Activated CD4-positive, CD25-positive, alpha-beta regulatory T cell treated with anti-CD3 and anti-CD28 coated beads, Interleukin-2, amount 50 U/mL, for 16 hours (primary cell): ENCODE data around the gene BLNK.
"Not testable (repeated sequence)": the region's sequence is repeated elsewhere in the genome, so short reads cannot be mapped to it uniquely, and the experiment has no call there.

Source experiments
- DNase-seq: peaks from one replicate; pipeline ENCODE4 v3.0.0-alpha.2; 2020; ENCODE audit warnings: low read depth, low spot score

Gene BLNK

DNA sequence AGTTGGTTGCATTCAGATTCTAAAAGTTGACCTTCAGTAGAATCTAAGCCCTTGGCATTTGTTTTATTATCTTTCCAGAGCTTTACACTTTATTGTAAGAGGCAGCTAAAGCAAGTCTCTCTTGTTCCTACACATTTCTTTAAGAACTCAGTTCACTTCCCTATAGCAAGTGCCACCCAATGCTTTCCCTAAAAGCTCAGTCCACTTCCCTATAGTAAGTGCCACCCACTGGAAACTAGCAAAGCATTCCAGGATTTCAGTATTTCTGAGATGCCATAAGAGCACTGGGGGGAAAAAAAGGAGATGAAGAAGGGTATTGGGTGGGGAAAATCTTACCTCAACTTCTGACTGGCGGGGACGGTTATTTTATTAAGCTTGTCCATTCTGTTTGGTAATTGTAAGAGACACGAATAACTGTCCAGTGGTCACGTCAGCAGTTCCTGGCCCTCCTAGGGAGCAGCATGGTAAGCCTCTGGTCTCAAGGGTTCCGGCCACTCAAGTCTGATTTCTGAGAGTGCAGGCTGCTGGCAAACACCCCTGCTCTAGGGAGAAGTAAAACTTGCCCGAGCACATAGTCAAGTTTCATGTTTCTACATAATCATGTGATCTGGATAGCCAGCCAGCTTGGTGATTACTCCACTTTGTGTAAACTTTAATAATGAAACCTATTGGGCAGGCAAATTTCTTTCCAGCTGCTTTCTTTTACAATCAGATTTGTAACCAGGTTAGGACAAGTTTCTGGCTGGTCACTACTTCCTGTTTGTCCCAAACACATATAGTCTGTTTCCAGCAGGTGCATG lies at the start of gene BLNK:
Gene BLNK, minus strand, starts transcription at position 554 of the 800 bp plus-strand sequence. Its CDS starts 171 bp downstream, at position 383.
- no peak for DNase-seq

DNA sequence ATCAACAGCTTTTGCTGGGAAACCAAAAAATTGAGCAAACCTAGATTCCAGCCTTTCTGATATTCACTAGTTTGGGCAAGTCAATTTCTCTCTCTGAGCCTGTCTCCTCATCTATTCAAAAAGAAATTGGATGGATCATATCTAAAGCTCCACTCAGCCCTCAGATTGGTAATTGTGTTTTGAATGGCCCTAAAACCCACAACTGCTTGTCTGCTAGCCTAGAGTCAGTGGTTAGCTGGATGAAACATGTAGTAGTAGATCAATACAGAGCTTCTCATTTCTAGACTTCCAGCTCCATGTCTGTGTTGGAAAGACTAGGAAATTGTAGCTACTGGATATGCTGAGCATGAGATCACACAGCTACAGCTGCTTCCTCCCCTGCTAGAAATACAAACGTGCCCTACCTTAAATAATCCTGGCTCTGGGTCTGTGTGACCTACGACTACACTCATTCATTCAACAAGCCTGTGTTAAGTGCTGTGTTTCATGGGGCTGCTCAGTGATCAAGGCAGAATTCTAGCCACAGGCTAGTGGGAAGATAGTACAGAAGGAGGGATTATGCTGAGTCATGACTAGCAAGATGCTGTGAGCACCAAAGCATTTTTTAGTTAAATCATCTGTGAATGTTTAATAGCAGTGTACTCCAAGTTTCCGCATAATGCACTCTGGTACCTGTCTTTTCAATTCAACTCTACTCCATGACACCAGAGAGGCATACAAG lies 48.5 kb upstream of the BLNK start:
- DNase-seq: no peak

DNA sequence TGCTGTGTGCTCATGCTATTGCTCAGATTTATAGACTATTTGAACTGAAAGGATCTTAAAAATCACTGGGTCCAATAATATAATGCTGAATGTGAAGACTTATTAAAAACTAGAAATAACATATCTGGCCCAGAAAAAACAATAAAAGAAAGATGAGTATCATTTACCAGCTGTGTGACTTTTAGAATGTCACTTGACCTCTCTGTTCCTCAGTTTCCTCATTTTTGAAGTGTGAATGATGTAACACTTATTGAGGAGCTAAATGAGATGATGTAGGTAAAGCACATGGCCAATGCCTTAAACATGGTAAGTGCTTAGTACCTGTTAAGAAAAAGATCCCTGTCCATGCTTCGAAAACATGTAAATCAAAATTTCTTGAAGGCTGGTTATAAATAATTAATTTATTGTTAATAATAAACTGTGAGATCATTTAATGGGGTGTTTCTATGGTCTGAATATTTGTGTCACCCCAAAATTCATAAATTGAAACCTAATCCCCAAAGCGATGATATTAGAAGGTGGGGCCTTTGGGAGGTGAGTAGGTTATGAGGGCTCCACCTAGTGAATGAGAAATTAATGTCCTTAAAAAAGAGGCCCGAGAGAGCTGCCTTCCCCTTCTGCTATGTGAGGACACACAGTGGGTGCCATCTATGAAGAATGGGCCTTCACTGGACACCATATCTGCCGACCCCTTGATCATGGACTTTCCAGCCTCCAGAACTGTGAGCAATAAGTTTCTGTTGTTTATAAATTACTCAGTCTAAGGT lies 45.9 kb upstream of the BLNK start:
- DNase-seq: no peak

DNA sequence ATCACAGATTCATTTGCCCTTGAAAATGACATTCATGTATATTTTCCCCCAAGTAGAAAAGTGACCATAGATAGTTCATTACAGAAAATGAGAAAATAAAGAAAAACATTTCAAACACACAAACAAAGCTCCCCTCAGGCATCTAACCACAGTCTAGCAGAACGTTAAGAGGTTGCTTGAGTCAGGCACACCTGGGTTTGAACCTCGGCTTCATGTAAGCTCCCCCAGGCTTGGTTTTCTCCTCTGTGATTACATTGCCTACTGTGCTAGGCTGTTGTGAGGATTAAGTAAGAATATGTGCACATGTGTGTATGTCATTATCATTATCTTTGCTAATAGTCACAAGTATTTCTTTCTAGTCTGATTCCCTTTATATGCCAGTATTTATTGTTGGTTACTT lies 42.0 kb upstream of the BLNK start:
- DNase-seq: no peak

DNA sequence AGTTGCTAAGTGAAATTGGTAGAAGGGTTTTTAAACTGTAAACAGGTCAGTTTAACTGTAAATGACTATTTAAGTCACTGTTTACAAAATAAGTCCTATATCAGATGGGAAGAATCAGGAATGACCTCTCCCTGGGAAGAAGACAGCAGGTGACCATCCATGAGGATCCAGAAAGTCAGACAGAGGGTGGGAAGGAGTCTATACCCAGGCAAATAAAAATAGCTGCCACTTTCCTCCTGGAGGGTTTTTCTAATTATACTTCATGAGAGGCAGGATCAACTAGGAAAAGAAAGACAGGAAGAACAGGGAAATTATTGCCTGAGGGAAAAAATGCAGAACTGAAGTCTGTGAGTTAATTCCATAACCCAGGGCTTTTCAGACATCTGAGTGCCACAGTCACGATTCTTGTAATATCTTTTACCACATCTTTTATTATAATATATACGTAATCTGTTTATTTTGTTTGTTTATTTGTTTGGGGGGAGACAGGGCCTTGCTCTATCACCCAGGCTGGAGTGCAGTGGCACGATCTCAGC lies 39.9 kb upstream of the BLNK start:
- DNase-seq: no peak

DNA sequence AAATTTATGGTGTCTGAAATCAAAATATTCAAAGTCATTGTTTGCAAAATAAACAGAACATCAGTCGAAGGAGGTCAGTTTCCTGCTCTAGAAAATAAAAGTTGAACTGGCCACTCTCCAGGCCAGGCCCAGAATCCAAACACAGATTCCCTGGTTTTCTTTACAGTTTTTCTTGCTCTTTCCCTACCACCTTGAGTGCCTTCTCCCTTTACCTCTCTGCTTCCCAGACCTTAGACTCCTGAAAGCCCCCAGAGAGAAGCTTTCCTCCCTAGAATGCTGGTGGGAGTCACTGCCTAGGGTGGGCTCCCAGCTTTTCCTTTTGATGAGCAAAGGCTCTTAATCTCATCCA lies 38.9 kb upstream of the BLNK start:
- DNase-seq: no peak

DNA sequence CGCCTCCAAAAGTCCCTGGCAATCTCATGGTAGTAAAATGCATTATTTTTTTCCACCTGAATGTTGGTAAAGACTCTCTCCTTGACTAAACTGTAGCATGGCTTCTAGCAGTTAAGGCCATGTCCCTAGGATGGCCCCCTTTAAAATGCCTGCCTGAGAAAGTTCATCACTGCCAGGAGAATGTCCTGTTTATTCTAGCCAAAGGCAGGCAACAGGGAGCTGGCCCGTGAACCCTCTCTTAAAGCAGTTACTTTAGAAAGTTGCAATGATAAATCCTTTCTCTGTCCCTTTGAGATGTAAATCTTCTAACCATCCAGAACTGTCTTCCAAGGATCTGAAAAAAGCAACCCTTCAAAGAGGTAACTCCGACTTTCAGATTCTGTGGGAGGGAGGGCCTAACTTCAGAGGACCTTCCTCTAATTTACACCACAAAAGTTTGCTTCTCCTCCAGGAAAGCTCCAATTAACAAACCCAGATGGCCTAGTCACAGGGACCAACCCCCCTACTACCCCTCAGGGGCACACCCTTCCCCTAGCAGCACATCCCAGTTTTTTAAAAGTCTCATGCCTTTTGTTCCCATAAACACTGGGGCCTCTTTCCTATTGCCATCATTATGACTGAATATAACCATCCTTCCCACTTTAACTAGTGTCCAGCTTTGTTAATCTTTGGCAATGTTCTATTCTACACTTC lies 38.4 kb upstream of the BLNK start:
- DNase-seq: no peak

DNA sequence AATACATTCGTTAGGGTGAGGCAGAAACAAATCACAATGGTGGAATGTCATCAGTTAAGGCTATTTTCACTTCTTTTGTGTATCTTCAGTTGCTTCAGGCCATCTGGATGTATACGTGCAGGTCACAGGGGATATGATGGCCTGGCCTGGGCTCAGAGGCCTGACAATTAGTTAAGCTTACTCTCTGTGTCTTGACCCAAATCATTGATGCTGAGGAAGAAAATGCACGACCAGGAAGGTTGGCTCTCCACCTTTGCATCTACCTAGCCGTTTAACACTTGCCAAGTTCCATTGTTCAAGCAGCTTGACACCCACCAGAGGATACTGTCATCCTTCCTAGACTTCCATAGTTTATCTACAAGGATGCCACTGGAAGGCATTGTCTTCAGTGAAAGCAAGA lies 37.5 kb upstream of the BLNK start:
- DNase-seq: not testable (repeated sequence)

DNA sequence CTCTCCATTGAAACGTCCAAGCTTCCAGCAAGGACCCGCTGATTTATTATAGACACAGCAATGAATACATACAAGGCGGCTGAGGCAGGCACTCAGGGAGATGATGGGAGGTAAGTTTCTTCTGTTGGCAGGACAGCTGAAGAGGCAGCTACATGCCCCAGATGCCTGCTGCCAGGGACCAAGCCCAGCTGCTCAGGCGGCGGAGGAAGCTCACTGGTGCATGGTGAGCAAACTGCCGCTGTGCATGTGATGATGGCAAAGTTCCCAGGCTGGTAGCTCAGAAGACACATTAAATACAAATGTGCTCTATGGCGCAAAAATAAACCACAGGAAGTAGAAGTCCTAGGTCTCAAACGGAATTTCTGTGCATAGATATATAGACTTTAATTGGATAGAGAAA lies 35.1 kb upstream of the BLNK start:
- DNase-seq: no peak

DNA sequence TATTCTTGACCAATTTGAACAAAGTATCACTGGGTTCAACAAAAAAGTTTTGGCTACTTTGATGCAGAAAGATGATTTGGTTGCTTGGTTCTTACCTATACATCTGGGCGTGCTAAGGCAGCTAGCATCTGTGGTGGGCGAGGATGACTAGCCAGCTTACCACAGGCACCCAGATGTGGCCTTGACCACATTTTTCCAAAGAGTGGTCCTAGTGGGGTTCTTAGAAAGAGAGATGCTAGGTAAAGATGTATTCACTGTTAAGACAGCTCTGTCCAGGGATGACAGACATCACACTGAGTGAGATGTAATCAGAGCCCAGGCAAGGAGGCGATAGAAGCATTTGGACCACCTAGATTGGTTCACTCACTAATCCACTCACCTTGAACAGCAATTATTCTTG lies 33.6 kb upstream of the BLNK start:
- no peak for DNase-seq

DNA sequence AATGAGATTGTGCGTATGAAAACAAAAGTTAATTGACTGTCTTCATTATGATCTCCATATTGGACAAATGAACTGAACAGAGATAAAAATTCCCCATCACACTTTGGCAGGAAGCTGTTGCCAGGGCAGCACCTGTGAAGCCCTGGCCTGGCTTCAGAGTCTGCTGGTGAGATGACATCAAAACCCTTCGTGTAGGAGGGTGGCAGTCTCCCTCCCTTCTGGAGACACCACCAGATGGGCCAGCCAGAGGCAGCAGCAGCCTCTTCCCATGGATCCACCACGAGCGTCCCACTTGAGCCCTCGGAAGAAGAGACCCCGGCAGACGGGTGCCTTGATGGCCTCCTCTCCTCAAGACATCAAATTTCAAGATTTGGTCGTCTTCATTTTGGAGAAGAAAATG lies 32.9 kb upstream of the BLNK start, which contains the start of gene DNTT:
Gene DNTT, plus strand, starts transcription at position 205 of the 400 bp plus-strand sequence. Its CDS starts 64 bp downstream, at position 269.
- no peak for DNase-seq

DNA sequence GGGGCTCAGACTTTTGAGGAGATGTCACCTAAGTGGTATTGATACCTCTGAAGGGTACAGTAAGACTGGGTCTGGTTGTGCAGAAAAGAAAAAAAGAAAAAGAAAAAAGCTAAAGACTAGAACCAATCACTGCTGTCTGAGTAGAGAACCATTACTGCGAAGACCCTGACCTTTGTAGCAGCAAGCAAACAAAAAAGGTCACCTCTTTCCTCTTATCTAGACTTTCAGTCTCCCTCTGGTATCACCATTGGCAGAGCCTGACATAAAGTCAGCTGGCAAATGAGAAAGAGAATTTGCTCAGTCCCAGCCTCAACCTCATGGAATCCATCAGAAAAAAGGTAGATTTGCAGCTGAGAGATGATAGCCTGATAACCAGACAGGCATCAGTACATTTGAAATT lies 30.2 kb upstream of the BLNK start:
- DNase-seq: no peak

DNA sequence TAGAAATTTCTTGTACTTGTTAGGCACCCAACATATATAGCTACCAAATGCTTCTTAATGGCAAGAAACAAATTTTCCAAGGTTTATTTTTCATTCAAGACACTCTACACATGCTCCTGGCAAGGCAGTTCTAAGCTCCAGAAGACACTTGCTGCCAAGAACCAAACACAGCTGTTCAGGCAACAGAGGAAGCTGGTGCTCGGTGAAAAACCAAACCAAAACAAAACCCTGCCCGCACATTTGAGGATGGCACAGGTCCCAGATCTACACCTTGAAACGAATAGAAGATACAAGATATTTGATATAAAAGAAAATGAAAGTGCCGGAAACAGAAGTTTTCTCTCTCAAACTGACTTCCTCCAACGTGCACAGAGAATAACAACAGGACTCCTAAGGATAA lies 28.0 kb upstream of the BLNK start:
- DNase-seq: no peak

DNA sequence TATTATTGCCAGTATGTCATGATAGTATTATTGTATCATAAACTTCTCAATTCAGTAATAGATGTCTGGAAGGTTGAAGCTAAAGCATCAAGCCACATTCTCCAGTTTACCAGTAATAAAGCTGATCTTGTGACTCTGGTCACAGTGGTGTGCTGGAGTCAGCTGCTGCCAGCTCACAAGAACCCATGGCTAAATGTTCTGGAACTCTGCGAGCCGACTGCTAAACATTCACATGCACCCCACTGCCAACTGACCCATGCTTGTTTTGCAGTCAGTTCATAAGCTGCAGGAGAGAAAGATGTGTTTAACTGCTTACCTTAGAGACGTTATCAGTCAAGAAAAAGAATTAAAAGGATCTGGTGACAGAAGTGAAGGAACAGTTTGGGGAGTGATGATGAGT lies 27.0 kb upstream of the BLNK start:
- no peak for DNase-seq

DNA sequence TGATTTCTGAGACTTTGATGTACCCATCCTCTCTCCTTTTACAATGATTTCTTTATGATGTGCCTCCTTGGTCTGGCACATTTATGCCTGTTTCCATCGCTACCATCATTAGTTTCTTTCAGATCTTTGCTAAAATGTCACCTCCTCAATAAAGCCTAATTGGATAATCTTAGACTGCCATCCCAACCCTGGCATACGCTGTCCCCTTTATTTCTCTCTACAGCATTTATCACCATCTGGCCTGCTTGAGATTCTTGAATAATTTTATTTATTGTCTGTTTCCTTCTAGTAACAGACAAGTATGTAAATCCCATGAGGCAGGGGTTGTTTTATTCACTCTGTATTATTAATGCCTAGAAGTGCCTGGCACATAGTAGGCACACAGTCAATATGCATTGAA lies 26.1 kb upstream of the BLNK start:
- no peak for DNase-seq

DNA sequence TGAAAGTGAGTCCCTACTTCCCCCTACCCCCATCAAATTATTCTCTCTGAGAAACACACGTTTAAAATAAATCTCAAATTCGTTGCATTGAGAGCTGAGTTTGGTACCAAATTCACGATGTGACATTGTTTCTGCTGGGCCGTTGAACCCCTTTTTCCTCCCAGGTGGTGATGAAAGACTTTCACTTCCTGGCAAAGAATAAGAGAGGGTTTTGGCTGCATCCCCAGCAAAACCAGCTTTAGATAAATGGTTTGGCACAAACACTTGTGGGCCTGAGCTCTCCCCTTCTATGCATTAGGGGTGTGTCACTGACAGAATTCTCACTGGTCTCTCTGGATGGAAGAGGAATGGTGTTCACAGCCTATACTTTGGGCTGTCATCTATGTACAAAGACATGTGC lies 24.1 kb upstream of the BLNK start:
- DNase-seq: no peak

DNA sequence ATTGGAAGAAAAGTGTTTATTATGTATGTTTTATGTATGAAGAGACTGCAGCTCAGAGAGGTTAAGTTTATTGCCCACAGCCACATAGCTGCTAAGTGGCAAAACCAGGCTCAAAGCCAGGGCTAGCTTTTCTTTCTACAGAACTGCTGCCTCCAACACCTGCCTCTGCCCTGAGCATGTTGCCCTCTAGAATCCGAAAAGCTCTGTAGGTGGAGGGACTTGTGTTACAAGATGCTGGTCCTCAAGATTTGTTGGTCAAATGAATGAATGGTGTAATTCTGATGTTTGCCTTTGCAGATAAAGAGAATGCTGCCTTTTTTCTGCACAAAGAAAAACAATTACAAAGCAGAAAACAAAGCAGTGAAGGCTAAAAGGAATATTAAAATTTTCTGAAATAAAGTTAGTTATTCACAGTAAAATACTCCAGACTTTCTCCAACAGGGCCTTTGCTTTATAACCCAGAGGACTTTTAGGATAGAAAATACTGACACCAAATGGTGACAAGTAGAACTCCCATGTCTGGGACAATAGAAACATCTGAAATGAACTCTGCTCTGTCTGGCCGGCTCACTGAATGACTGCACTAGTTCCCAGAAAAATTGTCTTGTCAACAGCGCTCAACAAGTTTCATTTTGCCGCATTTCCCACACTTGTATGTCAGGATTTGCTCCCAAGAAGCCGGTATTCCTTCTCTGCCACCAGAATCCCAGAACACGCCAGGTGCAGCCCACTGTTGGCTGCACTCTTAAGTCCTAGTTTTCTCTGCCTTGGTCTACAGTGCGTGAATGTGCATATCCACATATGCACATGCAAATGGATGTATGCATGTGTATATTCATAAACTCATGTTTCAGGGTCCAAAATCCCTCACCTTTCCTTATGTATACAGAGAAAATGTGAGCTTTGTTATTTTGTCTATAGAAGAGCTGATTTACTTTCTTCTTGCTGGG lies 21.9 kb upstream of the BLNK start:
- no peak for DNase-seq

DNA sequence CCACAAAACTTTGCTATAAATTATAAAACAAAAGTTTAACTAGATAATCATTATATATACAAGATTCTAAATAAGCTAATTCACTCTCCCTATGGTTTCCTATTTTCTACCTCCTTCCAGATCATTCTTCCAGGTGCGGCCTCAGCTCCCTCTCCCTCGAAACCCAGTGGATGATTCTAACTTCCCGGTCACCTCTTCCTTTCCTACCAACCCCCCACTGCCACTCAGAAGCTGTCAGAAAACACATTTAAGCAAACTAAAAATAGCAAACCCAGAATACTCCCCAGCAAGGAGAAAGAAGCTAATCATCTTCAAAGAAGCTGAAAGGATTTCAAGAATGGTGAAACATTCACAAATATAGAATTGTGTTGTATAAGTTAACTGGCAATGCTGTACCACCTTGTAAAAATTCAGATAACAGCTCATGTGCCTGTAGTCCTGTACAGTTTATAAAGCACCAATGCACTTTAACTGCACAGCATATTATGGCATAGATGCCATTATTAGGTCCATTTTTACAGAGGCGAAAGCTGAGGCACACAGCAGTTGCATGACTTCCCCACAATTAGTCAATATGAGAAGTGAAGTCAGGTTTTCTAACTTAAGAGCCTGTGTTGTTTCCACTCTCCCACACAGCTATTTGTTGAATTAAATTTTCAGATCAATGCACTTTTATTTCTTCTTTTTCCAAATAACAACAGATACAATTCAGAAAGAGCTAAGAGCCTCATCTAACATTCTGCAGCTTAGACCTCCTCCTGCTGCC lies 19.2 kb upstream of the BLNK start:
- no peak for DNase-seq

DNA sequence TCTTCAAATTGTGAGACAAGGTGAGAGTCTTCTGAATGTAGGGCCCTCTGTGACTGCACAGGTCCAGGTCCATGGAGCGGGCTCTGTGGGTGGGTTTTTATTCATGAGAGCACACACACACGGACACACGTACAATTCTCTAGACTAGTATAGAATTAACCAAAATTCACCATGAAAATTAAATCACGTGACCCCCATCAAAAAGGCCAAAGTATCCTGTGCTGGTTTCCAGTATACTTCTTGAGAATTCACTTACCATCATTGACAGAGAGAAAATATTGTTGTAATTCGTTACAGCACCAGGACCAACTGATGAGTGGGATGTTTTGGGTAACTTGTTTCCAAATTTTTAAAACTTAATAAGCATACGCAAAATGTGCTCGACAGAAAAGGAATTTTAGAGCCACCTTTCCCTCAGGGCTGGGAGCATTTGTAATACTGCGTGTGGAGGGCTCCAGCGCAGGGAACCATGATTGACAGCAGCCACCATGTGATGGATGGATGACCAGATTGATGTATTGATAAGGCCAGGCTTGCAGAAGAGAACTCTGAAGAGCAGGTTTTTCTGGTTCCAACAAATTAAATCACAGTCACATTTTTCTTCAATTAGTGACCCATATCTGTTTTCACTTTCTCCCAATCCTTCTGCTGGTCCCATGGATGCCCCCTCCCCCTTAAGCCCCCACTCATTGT lies 18.0 kb upstream of the BLNK start:
- no peak for DNase-seq
